Activated CD8-positive, alpha-beta T cell treated with anti-CD3 and anti-CD28 coated beads, Interleukin-2, amount 10 ng/mL, durations not matched to agents 7 days and 5 days (primary cell): ENCODE results near the gene ZSCAN2. TPM values are rescaled to one million over a fixed set of nuclear protein-coding genes. Genes with fewer than 3 reads are reported as not detected.
"Not testable (repeated sequence)": the region's sequence is repeated elsewhere in the genome, so short reads cannot be mapped to it uniquely, and the experiment has no call there.

Experiments used
- ATAC-seq: fragments of 150-1000 bp; cut with Tn5 transposase; one replicate; pipeline ENCODE4 v1.10.0; 2021; ENCODE audit warnings: moderate library complexity
- CTCF ChIA-PET: fragments of 350-600 bp; sonication (Branson Sonifier 250); formaldehyde crosslinking; loops from one replicate; lab custom pipeline; 2021; ENCODE audit warnings: antibody characterized with exemption; lab: Charles Lee
- POLR2A ChIA-PET: fragments of 350-600 bp; sonication (Branson Sonifier 250); formaldehyde crosslinking; loops from one replicate; lab custom pipeline; 2021; ENCODE audit warnings: antibody characterized with exemption; lab: Charles Lee
- DNase-seq: peaks from one replicate; pipeline ENCODE4 v3.0.0-alpha.2; 2020
- H3K27ac Mint-ChIP-seq: one replicate; pipeline ENCODE4 v1.8.0; 2021; ENCODE audit warnings: mild to moderate bottlenecking, mixed read lengths
- H3K27me3 Mint-ChIP-seq: one replicate; pipeline ENCODE4 v1.8.0; 2021; ENCODE audit warnings: low read depth, mixed read lengths
- H3K36me3 Mint-ChIP-seq: one replicate; pipeline ENCODE4 v1.8.0; 2021; ENCODE audit warnings: low read depth, mixed read lengths
- H3K4me1 Mint-ChIP-seq: one replicate; pipeline ENCODE4 v1.8.0; 2021; ENCODE audit warnings: low read depth, mixed read lengths
- H3K4me3 Mint-ChIP-seq: one replicate; pipeline ENCODE4 v1.8.0; 2021; ENCODE audit warnings: mild to moderate bottlenecking, mixed read lengths
- H3K9me3 Mint-ChIP-seq: one replicate; pipeline ENCODE4 v1.8.0; 2022; ENCODE audit warnings: mixed read lengths; ENCODE audit not compliant: insufficient read depth
- total RNA-seq, 2 experiments: library from RNA; stranded (reverse); gene quantifications; one replicate each; pipeline ENCODE4 v1.2.3, GENCODE V29; 2021

ZSCAN2 gene
- 1 to 10 TPM; 6.5 to 6.7 TPM for total RNA-seq

- H3K36me3 Mint-ChIP-seq, result peaks cover 9% of the 10 kb centered on the region
- ATAC-seq (peak; percentile 97), DNase-seq (peak; percentile 97)
- peak within 1 kb of the TSS; percentile 95 for H3K4me3 Mint-ChIP-seq
- H3K9me3 Mint-ChIP-seq, result no peaks in the 10 kb centered on the region
- peaks cover 67% of the 10 kb centered on the region for H3K4me1 Mint-ChIP-seq
- peak within 1 kb of the TSS; percentile 70 for H3K27ac Mint-ChIP-seq
- ChIA-PET POLR2A (interaction anchor here (0.7 to 1.6 kb wide), 5 partner anchors 21 to 53 kb away, joined by 3 to 10 read pairs (median 4); partner anchors contain the start of gene WDR73), CTCF (interaction anchor here (0.6 to 5.7 kb wide), 13 partner anchors 14 to 328 kb away, joined by 3 to 79 read pairs (median 5); partner anchors contain the start of gene WDR73)
- H3K27me3 Mint-ChIP-seq, result no peaks in the 10 kb centered on the region
Observed at GRCh38 chr15:84600687-84601554, at the start of gene ZSCAN2. Gene ZSCAN2 (plus strand): TSS chr15:84601009. CDS start chr15:84603928, 2,919 bp downstream.

- H3K27ac Mint-ChIP-seq, POLR2A ChIA-PET, ATAC-seq, DNase-seq, H3K9me3 Mint-ChIP-seq, H3K4me3 Mint-ChIP-seq, H3K27me3 Mint-ChIP-seq: not testable (repeated sequence)
- Mint-ChIP-seq H3K4me1 (peaks cover 35% of the 10 kb centered on the region), H3K36me3 (peaks cover 24% of the 10 kb centered on the region)
- CTCF ChIA-PET, result interaction anchor here (0.7 kb wide), 1 partner anchor 921 kb away, joined by 3 read pairs; no protein-coding TSS in a partner anchor
Observed at GRCh38 chr15:84551624-84552023, 49.2 kb upstream of the ZSCAN2 start.

GRCh38 chr15:84552896-84553295, 47.9 kb upstream of the ZSCAN2 start:
- CTCF ChIA-PET, result no interaction called here
- Mint-ChIP-seq H3K27me3 (no peaks in the 10 kb centered on the region), H3K9me3 (no peaks in the 10 kb centered on the region)

GRCh38 chr15:84556690-84557089, 44.1 kb upstream of the ZSCAN2 start:
- H3K4me3 Mint-ChIP-seq, H3K27ac Mint-ChIP-seq, H3K27me3 Mint-ChIP-seq, CTCF ChIA-PET, H3K9me3 Mint-ChIP-seq, POLR2A ChIA-PET, ATAC-seq, DNase-seq: not testable (repeated sequence)
- Mint-ChIP-seq H3K4me1 (peaks cover 18% of the 10 kb centered on the region), H3K36me3 (peaks cover 10% of the 10 kb centered on the region)

More at GRCh38 chr15:84552896-84553295, 47.9 kb upstream of the ZSCAN2 start:
- no peak overlapping the region for H3K27ac Mint-ChIP-seq
- no peak overlapping the region for H3K4me3 Mint-ChIP-seq
- peaks cover 23% of the 10 kb centered on the region for H3K36me3 Mint-ChIP-seq
- POLR2A ChIA-PET, result no interaction called here
- DNase-seq (no peak), ATAC-seq (no peak)
- H3K4me1 Mint-ChIP-seq, result peaks cover 25% of the 10 kb centered on the region

- H3K36me3 Mint-ChIP-seq, H3K4me3 Mint-ChIP-seq, ATAC-seq, H3K27ac Mint-ChIP-seq, CTCF ChIA-PET, DNase-seq, H3K9me3 Mint-ChIP-seq, POLR2A ChIA-PET, H3K27me3 Mint-ChIP-seq: not testable (repeated sequence)
- H3K4me1 Mint-ChIP-seq, result peaks cover 22% of the 10 kb centered on the region
Observed at GRCh38 chr15:84568021-84568420, 32.8 kb upstream of the ZSCAN2 start.

GRCh38 chr15:84570164-84570735, 30.6 kb upstream of the ZSCAN2 start:
- Mint-ChIP-seq H3K4me3 (peak overlapping the region; percentile 84), H3K27ac (peak overlapping the region; percentile 92), H3K9me3 (no peaks in the 10 kb centered on the region), H3K4me1 (peaks cover 22% of the 10 kb centered on the region), H3K36me3 (no peaks in the 10 kb centered on the region), H3K27me3 (no peaks in the 10 kb centered on the region)
- DNase-seq (peak; percentile 68), ATAC-seq (peak; percentile 77)
- POLR2A ChIA-PET, result interaction anchor here (0.6 to 1.2 kb wide), 5 partner anchors 11 to 411 kb away, joined by 3 to 4 read pairs (median 3); partner anchors contain the start of gene SEC11A
- CTCF ChIA-PET, result interaction anchor here (0.9 to 6.0 kb wide), 16 partner anchors 8 to 428 kb away, joined by 3 to 40 read pairs (median 4); no protein-coding TSS in a partner anchor

GRCh38 chr15:84572231-84572630, 28.6 kb upstream of the ZSCAN2 start:
- Mint-ChIP-seq H3K27me3 (peaks cover 5% of the 10 kb centered on the region), H3K27ac (no peak overlapping the region), H3K4me3 (no peak overlapping the region), H3K9me3 (no peaks in the 10 kb centered on the region), H3K4me1 (peaks cover 20% of the 10 kb centered on the region), H3K36me3 (no peaks in the 10 kb centered on the region)
- no peak for DNase-seq
- no peak for ATAC-seq
- ChIA-PET CTCF (interaction anchor here (0.6 to 6.0 kb wide), 8 partner anchors 10 to 492 kb away, joined by 3 to 40 read pairs (median 4); no protein-coding TSS in a partner anchor), POLR2A (interaction anchor here (1.2 kb wide), 1 partner anchor 65 kb away, joined by 3 read pairs; no protein-coding TSS in a partner anchor)

GRCh38 chr15:84575493-84575892, 25.3 kb upstream of the ZSCAN2 start:
- ATAC-seq, result no peak
- H3K27me3 Mint-ChIP-seq, result peaks cover 12% of the 10 kb centered on the region
- CTCF ChIA-PET, result interaction anchor here (0.7 to 6.0 kb wide), 4 partner anchors 11 to 433 kb away, joined by 3 to 40 read pairs (median 3); no protein-coding TSS in a partner anchor
- POLR2A ChIA-PET, result no interaction called here
- H3K36me3 Mint-ChIP-seq, result no peaks in the 10 kb centered on the region
- H3K27ac Mint-ChIP-seq, result no peak overlapping the region
- no peaks in the 10 kb centered on the region for H3K9me3 Mint-ChIP-seq
- H3K4me3 Mint-ChIP-seq, result no peak overlapping the region
- peaks cover 6% of the 10 kb centered on the region for H3K4me1 Mint-ChIP-seq
- no peak for DNase-seq

- CTCF ChIA-PET, result interaction anchor here (0.8 to 2.8 kb wide), 3 partner anchors 10 to 21 kb away, joined by 3 to 10 read pairs (median 4); no protein-coding TSS in a partner anchor
- H3K9me3 Mint-ChIP-seq, H3K27ac Mint-ChIP-seq, H3K4me3 Mint-ChIP-seq, H3K4me1 Mint-ChIP-seq, H3K36me3 Mint-ChIP-seq, POLR2A ChIA-PET, ATAC-seq, DNase-seq: not testable (repeated sequence)
- peaks cover 12% of the 10 kb centered on the region for H3K27me3 Mint-ChIP-seq
Observed at GRCh38 chr15:84577891-84578290, 22.9 kb upstream of the ZSCAN2 start.

- H3K9me3 Mint-ChIP-seq, H3K36me3 Mint-ChIP-seq, DNase-seq, POLR2A ChIA-PET, H3K27ac Mint-ChIP-seq, ATAC-seq, H3K4me3 Mint-ChIP-seq: not testable (repeated sequence)
- H3K4me1 Mint-ChIP-seq, result peaks cover 13% of the 10 kb centered on the region
- peaks cover 16% of the 10 kb centered on the region for H3K27me3 Mint-ChIP-seq
- CTCF ChIA-PET, result interaction anchor here (0.9 to 2.8 kb wide), 2 partner anchors 8 kb away, joined by 4 to 10 read pairs; no protein-coding TSS in a partner anchor
Observed at GRCh38 chr15:84579261-84579721, 21.5 kb upstream of the ZSCAN2 start.

- H3K27ac Mint-ChIP-seq, H3K9me3 Mint-ChIP-seq, POLR2A ChIA-PET, ATAC-seq, DNase-seq, H3K4me3 Mint-ChIP-seq, H3K36me3 Mint-ChIP-seq: not testable (repeated sequence)
- CTCF ChIA-PET, result interaction anchor here (2.8 kb wide), 1 partner anchor 11 kb away, joined by 9 read pairs; no protein-coding TSS in a partner anchor
- peaks cover 13% of the 10 kb centered on the region for H3K4me1 Mint-ChIP-seq
- peaks cover 15% of the 10 kb centered on the region for H3K27me3 Mint-ChIP-seq
Observed at GRCh38 chr15:84581676-84582428, 19.0 kb upstream of the ZSCAN2 start.
